Measurements from ENCODE around the gene PTPRK. TPM values are rescaled to one million over a fixed set of nuclear protein-coding genes. Genes with fewer than 3 reads are reported as not detected.

The PTPRK gene
- total and polyA plus RNA-seq, 4 donors: 12.1 to 61.2 (median 29.1) TPM

GRCh38 chr6:128310451-128310850 lies 209.9 kb downstream of the PTPRK start:
- 67% methylated on average over 2 of the region's 2 CpGs for WGBS
- Histone ChIP-seq H3K27ac (ENCODE audit: low read depth in 1 of 2, low read length in 2 of 2) (no peak overlapping the region), H3K36me3 (ENCODE audit: control insufficient read depth in 4 of 4, insufficient read depth in 3 of 4, low read depth in 1 of 4, low read length in 3 of 4) (peaks cover 0 to 1% (median 0%) of the 10 kb centered on the region in 4 donors), H3K9me3 (ENCODE audit: control insufficient read depth in 4 of 4, low read length in 3 of 4) (no peaks in the 10 kb centered on the region), H3K9ac (ENCODE audit: low read depth in 1 of 2, low read length in 2 of 2) (no peak overlapping the region), H3K27me3 (ENCODE audit: control insufficient read depth in 4 of 4, insufficient read depth in 4 of 4, low read length in 3 of 4) (no peaks in the 10 kb centered on the region), H3K4me1 (ENCODE audit: control insufficient read depth in 4 of 4, insufficient read depth in 4 of 4, low read length in 3 of 4) (peaks cover 0 to 4% (median 0%) of the 10 kb centered on the region in 4 donors), H3K4me3 (ENCODE audit: low read depth in 1 of 3, low read length in 3 of 3) (no peak overlapping the region)
- TF ChIP-seq NR2F2 (IDR thresholded peaks at IDR 0.05): no peak
- no peak for TF ChIP-seq YY1 (IDR thresholded peaks at IDR 0.05)
- TF ChIP-seq GABPA (IDR thresholded peaks at IDR 0.05 in 1 of 2, conservative IDR thresholded peaks at IDR 0.05 in 1 of 2): no peak
- no peak for TF ChIP-seq TAF1 (conservative IDR thresholded peaks at IDR 0.05)
- no peak for TF ChIP-seq FOXA2 (IDR thresholded peaks at IDR 0.05)
- TF ChIP-seq, protein P1, sequence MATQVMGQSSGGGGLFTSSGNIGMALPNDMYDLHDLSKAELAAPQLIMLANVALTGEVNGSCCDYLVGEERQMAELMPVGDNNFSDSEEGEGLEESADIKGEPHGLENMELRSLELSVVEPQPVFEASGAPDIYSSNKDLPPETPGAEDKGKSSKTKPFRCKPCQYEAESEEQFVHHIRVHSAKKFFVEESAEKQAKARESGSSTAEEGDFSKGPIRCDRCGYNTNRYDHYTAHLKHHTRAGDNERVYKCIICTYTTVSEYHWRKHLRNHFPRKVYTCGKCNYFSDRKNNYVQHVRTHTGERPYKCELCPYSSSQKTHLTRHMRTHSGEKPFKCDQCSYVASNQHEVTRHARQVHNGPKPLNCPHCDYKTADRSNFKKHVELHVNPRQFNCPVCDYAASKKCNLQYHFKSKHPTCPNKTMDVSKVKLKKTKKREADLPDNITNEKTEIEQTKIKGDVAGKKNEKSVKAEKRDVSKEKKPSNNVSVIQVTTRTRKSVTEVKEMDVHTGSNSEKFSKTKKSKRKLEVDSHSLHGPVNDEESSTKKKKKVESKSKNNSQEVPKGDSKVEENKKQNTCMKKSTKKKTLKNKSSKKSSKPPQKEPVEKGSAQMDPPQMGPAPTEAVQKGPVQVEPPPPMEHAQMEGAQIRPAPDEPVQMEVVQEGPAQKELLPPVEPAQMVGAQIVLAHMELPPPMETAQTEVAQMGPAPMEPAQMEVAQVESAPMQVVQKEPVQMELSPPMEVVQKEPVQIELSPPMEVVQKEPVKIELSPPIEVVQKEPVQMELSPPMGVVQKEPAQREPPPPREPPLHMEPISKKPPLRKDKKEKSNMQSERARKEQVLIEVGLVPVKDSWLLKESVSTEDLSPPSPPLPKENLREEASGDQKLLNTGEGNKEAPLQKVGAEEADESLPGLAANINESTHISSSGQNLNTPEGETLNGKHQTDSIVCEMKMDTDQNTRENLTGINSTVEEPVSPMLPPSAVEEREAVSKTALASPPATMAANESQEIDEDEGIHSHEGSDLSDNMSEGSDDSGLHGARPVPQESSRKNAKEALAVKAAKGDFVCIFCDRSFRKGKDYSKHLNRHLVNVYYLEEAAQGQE (IDR thresholded peaks at IDR 0.05): no peak
- TF ChIP-seq HNF4G (IDR thresholded peaks at IDR 0.05): no peak
- TF ChIP-seq, protein P2, sequence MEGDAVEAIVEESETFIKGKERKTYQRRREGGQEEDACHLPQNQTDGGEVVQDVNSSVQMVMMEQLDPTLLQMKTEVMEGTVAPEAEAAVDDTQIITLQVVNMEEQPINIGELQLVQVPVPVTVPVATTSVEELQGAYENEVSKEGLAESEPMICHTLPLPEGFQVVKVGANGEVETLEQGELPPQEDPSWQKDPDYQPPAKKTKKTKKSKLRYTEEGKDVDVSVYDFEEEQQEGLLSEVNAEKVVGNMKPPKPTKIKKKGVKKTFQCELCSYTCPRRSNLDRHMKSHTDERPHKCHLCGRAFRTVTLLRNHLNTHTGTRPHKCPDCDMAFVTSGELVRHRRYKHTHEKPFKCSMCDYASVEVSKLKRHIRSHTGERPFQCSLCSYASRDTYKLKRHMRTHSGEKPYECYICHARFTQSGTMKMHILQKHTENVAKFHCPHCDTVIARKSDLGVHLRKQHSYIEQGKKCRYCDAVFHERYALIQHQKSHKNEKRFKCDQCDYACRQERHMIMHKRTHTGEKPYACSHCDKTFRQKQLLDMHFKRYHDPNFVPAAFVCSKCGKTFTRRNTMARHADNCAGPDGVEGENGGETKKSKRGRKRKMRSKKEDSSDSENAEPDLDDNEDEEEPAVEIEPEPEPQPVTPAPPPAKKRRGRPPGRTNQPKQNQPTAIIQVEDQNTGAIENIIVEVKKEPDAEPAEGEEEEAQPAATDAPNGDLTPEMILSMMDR (IDR thresholded peaks at IDR 0.05; ENCODE audit: low read depth, low read length, missing input control): no peak
- no peak for TF ChIP-seq EGR1 (IDR thresholded peaks at IDR 0.05; ENCODE audit: low read depth in 2 of 2)
- no peak for TF ChIP-seq RXRA (IDR thresholded peaks at IDR 0.05)
- no peak for TF ChIP-seq ATF3 (IDR thresholded peaks at IDR 0.05)
- no peak for TF ChIP-seq MAX (IDR thresholded peaks at IDR 0.05)
- TF ChIP-seq JUND (IDR thresholded peaks at IDR 0.05): no peak
- TF ChIP-seq HNF4A (conservative IDR thresholded peaks at IDR 0.05): no peak
- no peak for TF ChIP-seq FOXA1 (IDR thresholded peaks at IDR 0.05)
- TF ChIP-seq, protein P3, sequence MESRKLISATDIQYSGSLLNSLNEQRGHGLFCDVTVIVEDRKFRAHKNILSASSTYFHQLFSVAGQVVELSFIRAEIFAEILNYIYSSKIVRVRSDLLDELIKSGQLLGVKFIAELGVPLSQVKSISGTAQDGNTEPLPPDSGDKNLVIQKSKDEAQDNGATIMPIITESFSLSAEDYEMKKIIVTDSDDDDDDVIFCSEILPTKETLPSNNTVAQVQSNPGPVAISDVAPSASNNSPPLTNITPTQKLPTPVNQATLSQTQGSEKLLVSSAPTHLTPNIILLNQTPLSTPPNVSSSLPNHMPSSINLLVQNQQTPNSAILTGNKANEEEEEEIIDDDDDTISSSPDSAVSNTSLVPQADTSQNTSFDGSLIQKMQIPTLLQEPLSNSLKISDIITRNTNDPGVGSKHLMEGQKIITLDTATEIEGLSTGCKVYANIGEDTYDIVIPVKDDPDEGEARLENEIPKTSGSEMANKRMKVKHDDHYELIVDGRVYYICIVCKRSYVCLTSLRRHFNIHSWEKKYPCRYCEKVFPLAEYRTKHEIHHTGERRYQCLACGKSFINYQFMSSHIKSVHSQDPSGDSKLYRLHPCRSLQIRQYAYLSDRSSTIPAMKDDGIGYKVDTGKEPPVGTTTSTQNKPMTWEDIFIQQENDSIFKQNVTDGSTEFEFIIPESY (IDR thresholded peaks at IDR 0.05): no peak
- no peak for TF ChIP-seq RAD21 (IDR thresholded peaks at IDR 0.05)
- no peak for TF ChIP-seq SP1 (IDR thresholded peaks at IDR 0.05)
- DNase-seq (ENCODE audit: low spot score): no peak

Data from liver (tissue), 9 donors.